GM21526 (cell line): ENCODE results near the gene ZXDC.

Experiments
- ATAC-seq: cut with Tn5 transposase; IDR thresholded peaks from one replicate; pipeline ENCODE4 v1.9.1; 2021; ENCODE audit warnings: moderate library complexity; ENCODE audit not compliant: unreplicated experiment, low FRiP score

ZXDC gene

DNA sequence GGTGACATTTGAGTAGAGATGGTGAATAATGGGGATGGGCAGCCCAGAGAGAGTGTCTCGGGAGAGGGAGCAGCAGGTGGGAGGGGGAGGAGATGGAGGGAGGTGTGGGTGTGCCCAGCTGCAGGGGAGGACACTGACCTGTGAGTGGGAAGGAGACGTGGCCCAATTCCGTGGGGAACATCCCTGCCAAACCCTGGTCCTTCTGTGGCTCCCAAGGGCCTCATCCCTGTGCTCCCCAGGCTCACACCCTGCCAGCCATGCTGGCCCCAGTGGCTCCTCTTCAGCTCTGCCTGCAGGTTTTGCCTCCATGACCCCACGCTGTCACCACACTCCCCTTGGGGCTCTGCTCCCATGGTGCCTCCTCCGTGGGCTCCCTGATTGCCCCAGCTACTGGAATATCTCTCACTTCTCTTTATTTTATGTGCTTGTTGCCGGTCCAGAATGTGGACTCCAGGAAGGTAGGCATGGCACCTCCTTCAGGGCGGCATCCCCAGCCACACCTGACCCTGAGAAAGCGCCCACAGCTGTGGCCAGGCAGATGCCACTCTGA is 74.0 kb downstream of the ZXDC start:
- ATAC-seq = no peak

DNA sequence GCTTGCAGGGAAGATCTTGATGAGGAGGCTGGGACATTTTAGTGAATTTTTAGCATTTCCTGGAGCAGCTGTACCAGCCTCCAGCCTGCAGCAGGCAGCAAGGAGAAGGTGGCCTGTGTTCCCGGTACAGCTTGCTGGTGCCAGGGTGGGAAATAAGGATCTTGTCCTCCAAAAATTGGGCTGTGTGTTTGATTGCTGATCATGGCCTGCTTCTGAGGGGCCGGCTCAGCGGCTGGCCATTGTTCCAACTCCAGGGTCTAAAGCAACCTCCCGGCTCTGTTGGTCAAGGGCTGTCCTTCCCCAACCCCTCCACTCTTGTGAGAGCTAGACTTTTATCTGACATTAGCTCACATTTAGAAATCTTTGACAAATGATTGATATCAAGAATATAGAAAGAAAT is 75.9 kb downstream of the ZXDC start:
- ATAC-seq = no peak

DNA sequence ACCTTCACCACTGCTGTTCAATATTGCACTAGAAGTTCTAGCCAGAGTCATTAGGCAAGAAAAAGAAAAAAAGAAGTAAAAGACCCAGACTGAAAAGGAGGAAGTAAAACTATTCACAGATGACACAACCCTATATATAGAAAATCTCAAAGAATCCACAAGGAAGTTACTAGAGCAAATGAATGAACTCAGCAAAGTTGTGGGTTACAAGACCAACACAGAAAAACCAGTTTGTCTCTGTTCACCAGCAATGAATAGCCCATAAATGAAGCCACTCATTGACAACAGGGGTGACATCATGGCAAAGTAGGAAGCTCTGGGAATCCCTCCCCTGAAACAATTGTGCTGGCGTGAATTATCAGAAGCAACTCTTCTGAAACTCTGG is 76.3 kb downstream of the ZXDC start:
- no peak for ATAC-seq

DNA sequence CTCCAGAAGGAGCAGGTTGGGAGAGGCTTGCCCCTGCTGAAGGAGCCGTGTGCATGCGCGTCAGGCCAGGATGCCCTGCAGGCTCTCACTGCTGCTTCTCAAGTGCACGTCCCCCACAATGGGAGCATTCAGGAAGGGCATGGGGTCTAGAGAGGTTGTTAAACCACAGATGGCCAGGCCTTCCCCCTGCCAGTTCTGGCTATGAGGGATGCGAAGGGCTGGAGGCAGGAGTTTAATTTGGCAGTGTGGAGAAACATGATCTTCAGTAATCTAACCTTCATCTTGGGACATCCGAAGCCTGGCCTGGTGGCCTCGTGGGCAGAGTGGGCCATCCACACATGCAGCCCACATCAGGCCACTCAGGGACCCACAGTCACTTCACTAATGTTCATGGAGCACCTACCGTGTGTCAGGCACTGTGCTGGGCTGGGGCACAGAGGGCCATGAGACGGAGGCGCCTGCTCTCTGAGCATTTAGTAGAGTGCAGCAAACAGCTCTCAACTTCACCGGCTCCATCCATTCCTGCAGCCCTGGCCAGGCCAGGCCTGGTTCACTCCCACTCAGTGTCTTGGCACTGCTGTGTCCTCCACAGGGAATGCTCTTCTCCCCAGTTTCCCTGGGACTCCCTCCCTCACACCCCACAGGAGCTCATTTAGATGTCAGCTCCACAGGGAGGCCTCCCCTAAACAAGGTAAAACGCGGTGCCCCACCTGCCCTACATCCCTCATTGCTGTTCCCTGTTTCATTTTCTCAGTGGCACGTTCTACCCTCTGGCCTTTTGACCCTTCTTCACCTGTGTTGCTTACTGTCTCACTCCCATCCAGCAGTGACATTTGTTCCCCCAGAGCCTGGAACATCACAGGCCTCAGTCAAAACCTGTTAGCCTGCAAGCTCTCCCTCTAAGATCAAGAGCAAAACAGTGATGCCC is 77.0 kb downstream of the ZXDC start:
- no peak for ATAC-seq

DNA sequence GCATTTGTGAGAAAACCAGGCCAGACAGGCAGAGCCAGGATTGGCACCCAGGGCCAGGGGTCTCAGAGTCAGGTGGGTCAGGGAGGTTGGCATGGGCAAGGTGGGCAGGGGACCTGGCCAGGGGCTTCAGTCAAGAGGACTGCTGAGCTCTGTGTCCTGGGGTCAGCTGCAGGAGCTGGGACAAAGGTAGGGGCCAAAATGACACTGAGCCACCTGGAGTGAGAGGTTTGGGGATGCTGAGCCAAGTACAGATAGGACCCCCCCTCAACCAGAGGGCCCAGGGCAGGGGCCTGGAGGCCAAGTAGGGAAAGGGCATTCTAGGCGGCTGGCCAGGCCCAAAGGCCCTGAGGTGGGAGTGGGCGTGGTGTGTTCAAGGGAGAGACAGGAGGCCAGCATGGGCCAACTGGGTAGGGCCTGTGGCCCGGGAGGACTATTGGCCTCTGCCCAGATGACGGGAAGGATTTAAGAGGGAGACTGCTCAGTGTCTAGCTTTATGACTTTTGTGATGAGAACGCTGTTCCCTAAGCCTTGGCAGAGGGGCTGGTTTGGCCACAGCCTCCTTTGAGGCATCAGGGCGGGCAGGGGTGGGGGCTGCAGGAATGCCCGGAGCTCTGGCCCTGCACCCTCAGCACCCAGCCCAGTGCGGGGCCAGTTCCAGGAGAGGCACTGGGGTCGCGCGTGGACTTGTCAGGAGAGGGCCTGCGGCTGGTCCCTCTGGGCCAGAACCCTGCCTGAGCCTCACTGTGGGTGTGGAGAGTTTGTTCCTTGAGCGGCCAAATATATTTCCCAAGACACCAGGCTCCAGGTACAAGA is 77.9 kb downstream of the ZXDC start:
- no peak for ATAC-seq

DNA sequence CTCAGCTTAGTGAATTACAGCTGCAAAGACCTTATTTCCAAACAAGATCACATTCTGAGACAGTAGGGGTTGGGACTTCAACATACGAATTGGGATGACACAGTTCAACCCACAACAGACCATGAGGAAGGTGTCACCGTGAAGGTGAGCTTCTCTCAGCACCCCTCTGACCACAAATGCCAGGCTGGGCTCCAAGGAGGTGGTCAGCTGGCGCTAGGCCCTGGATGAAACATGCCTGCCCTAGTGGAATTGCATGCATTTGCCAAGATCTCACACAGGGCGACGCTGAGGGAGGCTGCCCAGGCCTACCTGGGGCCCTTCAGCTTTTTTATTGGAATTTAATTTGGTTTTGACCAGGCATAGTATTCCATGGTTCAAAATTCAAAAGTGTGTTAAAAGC is 79.2 kb downstream of the ZXDC start:
- no peak for ATAC-seq

DNA sequence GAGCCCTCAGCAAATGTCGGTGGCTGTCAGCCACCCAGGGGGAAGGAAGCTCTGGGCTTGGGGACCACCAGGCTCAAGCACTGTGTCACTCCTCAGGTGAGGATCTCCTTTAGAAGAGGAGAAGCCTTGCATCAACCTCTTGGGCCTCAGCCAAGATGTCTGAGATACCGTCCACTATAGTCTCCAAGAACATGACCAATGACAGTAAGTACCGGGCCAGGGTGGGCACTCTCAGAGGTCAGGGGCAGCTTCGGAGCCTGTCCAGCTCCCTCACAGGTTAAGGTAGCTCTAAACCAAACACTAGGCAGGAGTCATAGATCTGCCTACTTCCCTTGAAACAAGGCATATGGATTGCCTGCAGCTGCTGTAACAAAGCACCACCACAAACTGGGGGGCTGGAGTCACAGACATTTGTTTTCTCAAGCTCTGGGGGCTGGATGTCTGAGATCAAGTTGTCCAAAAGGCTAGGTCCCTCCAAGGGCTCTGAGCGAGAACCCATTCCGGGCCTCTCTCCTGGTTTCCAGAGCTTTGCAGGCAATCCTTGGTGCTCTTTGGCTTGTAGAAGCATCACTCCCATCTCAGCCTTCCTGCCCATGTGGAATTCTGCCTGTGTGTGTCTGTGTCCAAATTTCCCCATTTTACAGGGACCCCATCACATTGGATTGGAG is 79.7 kb downstream of the ZXDC start:
- no peak for ATAC-seq

DNA sequence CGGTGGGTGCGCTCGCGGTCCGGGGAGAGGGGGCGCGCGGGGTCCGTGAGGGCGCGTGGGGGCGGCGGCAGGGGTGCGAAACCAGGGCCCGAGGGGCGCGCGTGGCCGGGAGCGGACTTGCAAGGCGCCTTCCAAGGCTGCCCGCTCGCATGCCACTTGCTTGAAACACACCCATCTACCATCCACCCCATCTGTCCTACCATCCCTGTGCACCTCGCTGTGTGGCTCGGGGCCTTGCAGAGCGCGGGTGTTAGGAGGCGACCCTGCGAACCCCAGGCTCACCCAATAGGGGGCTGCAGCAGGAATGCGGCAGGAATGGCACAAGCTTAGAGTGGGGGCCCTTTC is 80.7 kb downstream of the ZXDC start:
- ATAC-seq = no peak

DNA sequence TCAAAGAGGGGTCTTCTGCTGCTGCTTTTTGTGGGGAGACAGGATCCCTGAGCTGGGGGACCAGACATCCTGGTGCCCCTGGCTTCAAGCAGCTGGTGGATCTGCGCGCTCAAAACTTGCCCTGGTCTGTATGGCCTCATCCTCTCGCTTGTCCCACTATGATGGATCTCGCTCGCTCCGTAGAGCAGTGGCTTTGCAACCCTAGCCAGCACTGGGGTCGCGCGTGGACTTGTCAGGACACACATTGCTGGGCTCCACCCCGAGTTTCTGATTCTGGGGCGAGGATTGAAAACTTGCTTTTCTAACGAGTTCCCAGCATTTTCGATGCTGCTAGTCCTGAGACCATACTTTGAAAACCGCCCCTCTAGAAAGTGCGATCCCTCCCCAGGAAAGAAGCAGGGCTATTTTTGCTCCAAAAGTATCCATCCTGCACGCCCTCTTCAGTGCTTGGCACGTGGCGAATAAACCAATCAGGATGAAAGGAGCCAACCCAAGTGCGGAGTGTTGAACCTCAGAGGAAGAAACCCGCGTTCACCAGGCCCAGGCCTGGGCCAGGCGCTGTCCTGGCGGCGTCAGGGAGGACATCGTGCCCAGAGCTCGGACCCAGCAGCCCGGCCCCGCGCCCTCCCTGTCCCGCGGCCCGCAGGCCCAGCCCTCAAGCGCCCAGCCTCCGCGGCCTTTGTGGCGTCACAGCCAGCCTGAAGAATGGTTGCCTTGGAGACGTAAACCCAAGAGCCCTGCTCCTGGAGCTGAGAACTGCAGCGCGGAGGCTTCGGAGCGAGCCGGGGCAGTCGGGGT is 81.3 kb downstream of the ZXDC start, which contains the start of gene CFAP100:
Gene CFAP100 (plus strand): TSS at position 731 of the 798 bp plus-strand sequence. CDS start 1,092 bp downstream, outside the sequence.
- no peak for ATAC-seq

DNA sequence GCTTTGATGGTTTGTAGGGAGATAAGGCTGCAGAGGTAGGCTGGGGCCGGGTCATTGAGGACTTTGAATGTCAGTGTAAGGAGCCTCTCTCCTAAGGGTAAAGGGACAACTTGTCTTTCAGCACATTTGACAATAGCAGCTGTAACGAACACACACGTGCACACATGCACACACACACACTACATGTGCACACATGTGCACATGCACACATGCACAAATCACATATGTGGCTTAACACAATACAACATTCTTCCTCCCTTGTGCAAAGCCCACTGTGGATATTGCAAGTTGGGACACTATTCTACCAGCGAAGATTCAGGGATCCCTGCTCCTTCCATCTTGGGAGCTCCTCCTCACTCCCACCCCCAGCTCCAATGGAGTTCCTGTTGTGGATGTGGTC is 82.1 kb downstream of the ZXDC start:
- no peak for ATAC-seq

DNA sequence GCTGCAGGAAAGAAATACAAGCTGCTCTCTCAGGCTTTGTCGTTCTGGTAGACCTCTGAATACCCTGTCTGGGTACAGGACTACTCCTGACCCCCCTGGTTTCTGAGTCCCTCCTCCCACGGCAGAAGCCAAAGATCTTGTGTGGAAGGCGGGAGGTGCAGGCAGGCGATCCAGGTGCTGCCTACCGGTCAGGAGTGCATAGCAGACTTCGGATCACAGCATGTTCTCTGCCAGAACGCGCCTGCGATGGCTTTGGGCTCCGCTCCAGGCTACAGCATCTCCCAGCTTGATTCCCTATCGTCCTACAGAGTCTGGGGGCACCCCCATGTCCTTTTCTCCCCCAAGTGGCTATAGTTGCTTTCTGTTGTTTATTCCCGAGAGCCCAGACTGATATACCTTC is 83.4 kb downstream of the ZXDC start:
- no peak for ATAC-seq

DNA sequence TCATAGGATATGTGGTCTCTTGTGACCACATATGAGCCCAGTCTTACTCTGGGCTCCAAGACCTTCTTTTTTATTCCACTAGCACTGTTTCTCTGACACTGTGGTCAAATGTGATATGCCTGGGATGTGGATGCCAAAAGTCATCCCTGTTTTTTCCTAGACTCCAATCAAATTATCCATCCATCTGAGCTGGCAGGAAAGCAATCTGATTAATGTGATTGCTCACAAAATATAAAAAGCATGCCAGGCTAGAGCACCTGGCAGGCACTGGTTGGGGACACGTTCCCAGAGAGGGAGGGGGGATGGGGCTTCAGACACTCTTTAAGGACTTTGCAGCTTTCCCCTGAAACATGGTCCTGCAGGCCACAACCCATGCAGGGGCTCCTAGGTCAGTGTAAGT is 84.1 kb downstream of the ZXDC start:
- ATAC-seq = no peak

DNA sequence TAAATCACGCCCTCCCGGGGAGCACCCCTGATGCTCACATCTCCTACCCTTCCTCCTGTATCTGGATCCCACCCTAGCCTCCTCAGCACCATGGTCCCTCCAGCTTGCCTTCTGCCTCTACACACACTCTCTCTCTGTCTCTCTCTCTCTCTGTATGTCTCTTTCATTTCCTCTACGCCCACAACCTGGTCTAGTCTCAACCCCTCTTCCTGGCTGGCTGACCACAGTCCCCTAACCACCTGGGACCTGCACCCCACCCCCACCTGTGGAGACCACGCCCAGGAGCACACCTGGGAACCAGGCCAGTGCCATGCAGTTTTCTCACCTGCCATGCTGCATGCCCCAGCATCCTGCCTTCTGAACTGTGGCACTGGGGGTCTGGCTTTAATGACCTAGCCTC is 84.9 kb downstream of the ZXDC start:
- ATAC-seq = no peak

DNA sequence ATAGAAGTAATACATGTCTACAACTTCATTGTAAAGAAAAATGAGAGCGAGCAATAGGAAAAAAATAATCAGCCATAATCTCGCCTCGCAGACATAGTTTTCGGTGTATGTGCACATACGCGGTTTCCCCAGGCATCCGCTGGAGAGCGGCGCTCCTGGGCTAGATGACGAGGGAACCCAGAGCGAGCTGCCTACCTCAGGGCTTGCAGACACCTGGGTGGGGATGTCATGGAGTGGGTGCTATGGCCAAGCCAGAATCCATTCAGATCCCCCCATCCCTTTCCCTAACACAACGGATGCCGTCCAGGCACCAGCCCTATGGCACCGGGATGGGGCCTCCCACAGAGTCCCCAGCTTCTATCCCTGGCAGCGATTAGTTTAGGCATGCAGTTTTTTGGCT is 85.5 kb downstream of the ZXDC start:
- no peak for ATAC-seq

DNA sequence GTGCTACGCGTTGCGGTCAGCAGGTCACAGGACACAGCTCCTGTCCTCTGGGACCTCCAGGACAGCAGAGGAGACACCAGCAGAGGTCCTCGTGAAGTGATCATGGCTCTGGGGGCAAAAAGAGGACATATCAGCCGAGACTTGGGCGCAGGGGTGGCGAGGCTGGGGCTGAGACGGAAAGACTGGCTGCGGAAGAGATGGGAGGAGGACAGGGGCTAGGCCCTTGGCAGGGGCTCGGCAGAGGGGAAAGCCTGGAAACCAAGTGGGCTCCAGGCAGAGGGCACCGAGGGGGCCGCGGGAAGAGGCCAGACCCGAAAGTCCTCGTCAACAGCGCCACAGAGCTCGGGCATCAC is 85.9 kb downstream of the ZXDC start:
- no peak for ATAC-seq

DNA sequence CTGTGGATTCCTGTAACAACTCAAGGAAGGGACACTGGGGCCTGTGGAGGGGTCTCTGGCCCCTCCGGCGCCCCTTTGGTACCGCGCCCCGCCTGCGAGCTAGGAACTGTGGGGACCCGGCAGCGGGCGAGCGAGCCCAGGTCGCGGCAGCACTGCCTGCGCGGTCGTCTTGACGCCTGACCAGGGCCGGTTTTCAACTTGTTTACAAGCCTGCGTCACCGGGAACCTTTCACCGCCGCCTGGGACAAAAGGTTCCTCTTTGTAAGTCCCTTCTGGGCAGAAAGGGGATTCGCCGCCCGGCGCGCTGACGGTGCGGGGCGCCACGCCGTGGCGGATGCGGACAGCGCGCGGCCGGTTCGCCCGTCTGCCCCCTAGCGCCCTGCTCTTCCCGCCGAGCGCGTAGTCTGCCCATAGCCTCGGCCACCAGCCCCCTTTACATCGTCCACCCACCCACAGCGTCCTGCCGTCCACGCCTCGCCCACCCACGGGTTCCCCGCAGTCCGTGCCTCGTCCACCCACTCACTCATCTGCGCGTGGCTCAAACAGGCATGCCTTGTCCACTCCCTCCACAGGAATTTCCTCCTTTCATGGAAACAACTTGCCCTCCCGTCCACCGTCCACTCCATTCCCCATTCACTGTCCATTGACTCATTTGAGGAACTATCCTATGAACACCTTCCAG is 86.4 kb downstream of the ZXDC start:
- peak; percentile 57 for ATAC-seq
